IMR-90 (cell line): Measurements from ENCODE around the gene AK1. TPM values are rescaled to one million over a fixed set of nuclear protein-coding genes. Genes with fewer than 3 reads are reported as not detected.

ENCODE experiments used
- ATAC-seq: fragments of 200-7000 bp; cut with Tn5 transposase; 2 replicates; pipeline ENCODE4 v1.9.1; 2020; ENCODE audit warnings: low read depth, mild to moderate bottlenecking, moderate library complexity
- BruUV-seq: library from RNA; stranded (reverse); fragments of 400-500 nt; replicated peaks from 2 replicates; lab custom pipeline; 2021; lab: Mats Ljungman, UMichigan
- CTCF ChIA-PET: fragments of 300-600 bp; formaldehyde crosslinking; extraction: SDS; loops from one replicate; lab custom pipeline; 2021; ENCODE audit warnings: antibody characterized with exemption; lab: Yijun Ruan, JAX
- POLR2A ChIA-PET: fragments of 300-600 bp; sonication (Branson Sonifier 250); formaldehyde crosslinking; loops from one replicate; lab custom pipeline; 2022; ENCODE audit warnings: antibody characterized with exemption; ENCODE audit not compliant: unreplicated experiment; lab: Charles Lee
- DNase-seq: peaks from one replicate; pipeline ENCODE4 v3.0.0; 2013
- H2AFZ ChIP-seq: replicated peaks from 2 replicates; pipeline ENCODE3; 2013; ENCODE audit warnings: low read length, mild to moderate bottlenecking; ENCODE audit not compliant: poor library complexity
- H2AK5ac ChIP-seq: 2 replicates; pipeline ENCODE4 v1.6.1; 2013; ENCODE audit warnings: low read depth, low read length, inconsistent platforms
- H2AK9ac ChIP-seq: replicated peaks from 2 replicates; pipeline ENCODE3; 2013; ENCODE audit warnings: mild to moderate bottlenecking, low read depth, low read length, moderate library complexity; ENCODE audit not compliant: poor library complexity
- H2BK120ac ChIP-seq: 2 replicates; pipeline ENCODE4 v1.6.1; 2013; ENCODE audit warnings: low read depth, low read length, inconsistent platforms
- H2BK15ac ChIP-seq: 3 replicates; pipeline ENCODE4 v1.6.1; 2013; ENCODE audit warnings: low read depth, low read length, inconsistent platforms
- H2BK20ac ChIP-seq: 2 replicates; pipeline ENCODE4 v1.6.1; 2013; ENCODE audit warnings: low read depth, mild to moderate bottlenecking, inconsistent platforms, low read length, moderate library complexity
- H2BK5ac ChIP-seq: 2 replicates; pipeline ENCODE4 v1.6.1; 2013; ENCODE audit warnings: mild to moderate bottlenecking, low read depth, low read length, inconsistent platforms; ENCODE audit not compliant: poor library complexity, severe bottlenecking
- H3K14ac ChIP-seq: replicated peaks from 2 replicates; pipeline ENCODE4 v1.6.1; 2013; ENCODE audit warnings: low read depth, low read length, inconsistent platforms
- H3K18ac ChIP-seq: 2 replicates; pipeline ENCODE4 v1.6.1; 2013; ENCODE audit warnings: low read depth, low read length, control low read depth
- H3K23ac ChIP-seq: 2 replicates; pipeline ENCODE4 v1.6.1; 2013; ENCODE audit warnings: low read depth, low read length, inconsistent platforms
- H3K27ac ChIP-seq: 2 replicates; pipeline ENCODE4 v1.5.1; 2013; ENCODE audit warnings: mild to moderate bottlenecking, control low read depth, low read length; ENCODE audit not compliant: insufficient read depth
- H3K27me3 ChIP-seq: 2 replicates; pipeline ENCODE4 v1.6.1; 2013; ENCODE audit warnings: low read length; ENCODE audit not compliant: control insufficient read depth, insufficient read depth
- H3K36me3 ChIP-seq: 2 replicates; pipeline ENCODE4 v1.6.1; 2013; ENCODE audit warnings: low read length, mixed read lengths; ENCODE audit not compliant: control insufficient read depth, insufficient read depth
- H3K4ac ChIP-seq: 2 replicates; pipeline ENCODE4 v1.6.1; 2013; ENCODE audit warnings: low read depth, low read length, inconsistent platforms
- H3K4me1 ChIP-seq: 2 replicates; pipeline ENCODE4 v1.6.1; 2013; ENCODE audit warnings: low read length, mixed read lengths; ENCODE audit not compliant: control insufficient read depth, insufficient read depth
- H3K4me2 ChIP-seq: 2 replicates; pipeline ENCODE4 v1.6.1; 2013; ENCODE audit warnings: low read depth, mild to moderate bottlenecking, control low read depth, low read length, moderate library complexity
- H3K4me3 ChIP-seq: 2 replicates; pipeline ENCODE4 v1.5.1; 2013; ENCODE audit warnings: low read depth, mild to moderate bottlenecking, control low read depth, low read length, moderate library complexity; ENCODE audit not compliant: insufficient read depth
- H3K56ac ChIP-seq: 2 replicates; pipeline ENCODE4 v1.6.1; 2013; ENCODE audit warnings: low read length, inconsistent platforms; ENCODE audit not compliant: insufficient read depth; ENCODE audit errors: extremely low read depth
- H3K79me1 ChIP-seq, 2 experiments: 2 replicates each; pipeline ENCODE4 v1.6.1; 2013; ENCODE audit warnings: low read length in 2 of 2, inconsistent platforms in 1 of 2, low read depth in 1 of 2
- H3K9ac ChIP-seq: 2 replicates; pipeline ENCODE4 v1.6.1; 2013; ENCODE audit warnings: low read depth, low read length, control low read depth
- H3K9me1 ChIP-seq: 2 replicates; pipeline ENCODE4 v1.6.1; 2013; ENCODE audit warnings: low read length, inconsistent platforms; ENCODE audit not compliant: insufficient read depth
- H3K9me3 ChIP-seq: 2 replicates; pipeline ENCODE4 v1.6.1; 2013; ENCODE audit warnings: low read length; ENCODE audit not compliant: control insufficient read depth, insufficient read depth
- H4K20me1 ChIP-seq: 2 replicates; pipeline ENCODE4 v1.6.1; 2013; ENCODE audit warnings: low read length, inconsistent platforms; ENCODE audit not compliant: insufficient read depth
- H4K5ac ChIP-seq: 2 replicates; pipeline ENCODE4 v1.6.1; 2013; ENCODE audit warnings: mild to moderate bottlenecking, low read depth, low read length, control low read depth
- H4K8ac ChIP-seq, 2 experiments: 2 replicates each; pipeline ENCODE4 v1.6.1; 2013; ENCODE audit warnings: low read depth in 2 of 2, low read length in 2 of 2, control low read depth in 1 of 2, inconsistent platforms in 1 of 2
- H4K91ac ChIP-seq: 2 replicates; pipeline ENCODE4 v1.6.1; 2013; ENCODE audit warnings: low read depth, low read length, inconsistent platforms; ENCODE audit not compliant: insufficient read depth
- BHLHE40 ChIP-seq: fragments of 150-350 bp; IDR thresholded peaks from 2 replicates; pipeline ENCODE4 v1.6.1; 2016; ENCODE audit warnings: mild to moderate bottlenecking, low read depth, low read length
- CHD1 ChIP-seq: IDR thresholded peaks from 2 replicates; pipeline ENCODE4 v1.6.1; 2012; ENCODE audit warnings: low read depth, low read length, improper control_type of control experiment
- FOS ChIP-seq: fragments of 150-350 bp; IDR thresholded peaks from 2 replicates; pipeline ENCODE4 v1.6.1; 2016; ENCODE audit warnings: low read depth, low read length
- MAFK ChIP-seq: IDR thresholded peaks from 2 replicates; pipeline ENCODE4 v1.6.1; 2012; ENCODE audit warnings: low read depth, low read length, improper control_type of control experiment
- MAZ ChIP-seq: IDR thresholded peaks from 2 replicates; pipeline ENCODE4 v1.6.1; 2012; ENCODE audit warnings: low read depth, mild to moderate bottlenecking, low read length, improper control_type of control experiment, moderate library complexity, borderline replicate concordance
- MXI1 ChIP-seq: IDR thresholded peaks from 2 replicates; pipeline ENCODE4 v1.6.1; 2012; ENCODE audit warnings: low read depth, mild to moderate bottlenecking, low read length, moderate library complexity, borderline replicate concordance
- NFE2L2 ChIP-seq: fragments of 150-350 bp; IDR thresholded peaks from 2 replicates; pipeline ENCODE4 v1.6.1; 2016; ENCODE audit warnings: low read depth, mild to moderate bottlenecking, low read length
- POLR2A ChIP-seq: IDR thresholded peaks from 2 replicates; pipeline ENCODE4 v1.6.1; 2012; ENCODE audit warnings: mild to moderate bottlenecking, low read depth, low read length
- RAD21 ChIP-seq: IDR thresholded peaks from 2 replicates; pipeline ENCODE4 v1.6.1; 2012; ENCODE audit warnings: low read length, improper control_type of control experiment
- RCOR1 ChIP-seq: IDR thresholded peaks from 2 replicates; pipeline ENCODE4 v1.6.1; 2012; ENCODE audit warnings: mild to moderate bottlenecking, low read length, improper control_type of control experiment; ENCODE audit not compliant: insufficient replicate concordance
- RFX5 ChIP-seq: IDR thresholded peaks from 2 replicates; pipeline ENCODE4 v1.8.0; 2012; ENCODE audit warnings: low read depth, mild to moderate bottlenecking, low read length, moderate library complexity
- SMC3 ChIP-seq: fragments of 150-350 bp; IDR thresholded peaks from 2 replicates; pipeline ENCODE4 v1.6.1; 2016; ENCODE audit warnings: low read depth, mild to moderate bottlenecking, antibody characterized with exemption, low read length, moderate library complexity
- WGBS, 2 experiments: methylation state at CpG; one replicate each; pipeline versions ENCODE4 v1.1.5 to v1.1.7; 2013; ENCODE audit warnings: missing lambda C conversion rate in 2 of 2; ENCODE audit not compliant: insufficient read length in 1 of 2; ENCODE audit errors: extremely low coverage in 2 of 2; 5-methylcytosine and 5-hydroxymethylcytosine counted together
- dilution Hi-C: fragments of 300-500 bp; cut with HindIII; formaldehyde crosslinking; loops from one replicate; pipeline ENCODE4 v1.14.3; 2018; ENCODE audit warnings: low sequenced_read_pairs; ENCODE audit not compliant: unreplicated experiment
- in situ Hi-C: fragments of 300-500 bp; cut with MboI; formaldehyde crosslinking; loops from 3 replicates; pipeline ENCODE4 v1.14.3; 2019; ENCODE audit warnings: low sequenced_read_pairs, inconsistent platforms, mixed read lengths
- intact Hi-C: fragments of 100-400 bp; cut with micrococcal nuclease; formaldehyde crosslinking; loops from 2 replicates; pipeline ENCODE4 v1.10.0; 2022
- polyA plus RNA-seq, 3 experiments: library from polyadenylated mRNA; depleted of rRNA; stranded (reverse); fragments of >200 nt; gene quantifications; 2 replicates each; pipeline ENCODE4 v1.2.3, GENCODE V29; 2012; ENCODE audit warnings: low replicate concordance in 1 of 3
- total RNA-seq: library from RNA; depleted of rRNA; stranded (reverse); fragments of >200 nt; gene quantifications from 2 replicates; pipeline ENCODE4 v1.2.3, GENCODE V29; 2012
- TF ChIP-seq, protein P1 (sequence below): fragments of 150-350 bp; IDR thresholded peaks from 2 replicates; pipeline ENCODE4 v1.6.1; 2017; ENCODE audit warnings: mild to moderate bottlenecking, antibody characterized with exemption, low read length, low read depth
- TF ChIP-seq, protein P2 (sequence below): conservative IDR thresholded peaks from 2 replicates; pipeline ENCODE4 v1.5.1; 2012; ENCODE audit warnings: mild to moderate bottlenecking, low read depth, low read length, improper control_type of control experiment
- TF ChIP-seq, protein P3 (sequence below): fragments of 150-350 bp; IDR thresholded peaks from 2 replicates; pipeline ENCODE4 v1.6.1; 2016; ENCODE audit warnings: low read depth, mild to moderate bottlenecking, low read length, moderate library complexity, borderline replicate concordance

The AK1 gene
- total and polyA plus RNA-seq, 2 of the 4 experiments (the other 2 are of a cell fraction) = 44.8 to 119 TPM

DNA sequence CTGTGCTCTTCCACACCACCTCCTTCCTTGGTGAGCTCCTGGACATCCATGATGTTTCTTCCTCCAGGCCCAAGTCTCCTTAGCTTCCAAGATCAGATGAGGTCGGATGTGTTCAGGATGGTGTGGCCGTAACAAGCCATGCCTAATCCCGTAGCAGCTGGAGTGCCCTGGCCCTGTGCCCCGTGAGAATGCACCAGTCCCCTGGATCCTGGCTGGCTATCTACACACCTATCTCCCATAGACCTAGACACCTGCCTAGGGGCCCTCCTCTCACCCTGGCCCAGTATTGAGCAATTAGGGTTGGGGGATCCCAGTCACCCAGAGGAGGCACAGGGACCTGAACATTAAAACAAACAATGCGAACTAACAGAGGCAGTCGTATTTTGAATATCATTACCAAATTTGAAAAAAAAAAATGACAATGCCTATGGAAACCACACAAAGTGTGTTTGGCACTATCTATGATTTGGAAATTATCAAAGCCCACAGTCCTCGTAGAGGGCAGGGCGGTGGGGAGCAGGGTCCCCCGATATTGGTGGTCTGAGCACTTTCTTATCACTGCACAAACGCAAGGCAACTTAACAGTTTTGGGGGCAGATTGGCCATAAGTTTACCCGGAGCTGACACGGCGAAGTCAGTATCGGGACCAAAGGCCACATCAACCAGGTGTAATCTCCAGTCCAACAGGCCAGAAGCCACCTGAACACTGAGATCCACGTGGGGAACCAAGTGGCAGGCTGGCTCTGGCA, 36.2 kb downstream of the AK1 start:
- Histone ChIP-seq H3K23ac (no peak overlapping the region), H4K20me1 (no peaks in the 10 kb centered on the region; the same call in 1 of the 2 replicates), H3K36me3 (peaks cover 18% of the 10 kb centered on the region), H4K5ac (no peak overlapping the region), H2AK5ac (peak overlapping the region; percentile 11; the same call in 1 of the 2 replicates), H2BK20ac (no peak overlapping the region), H4K8ac (no peak overlapping the region), H3K14ac (no peak overlapping the region), H2BK15ac (no peak overlapping the region), H3K4me3 (no peak overlapping the region), H3K9me1 (peaks cover 31% of the 10 kb centered on the region), H2BK5ac (no peak overlapping the region), H3K18ac (no peak overlapping the region), H3K4me1 (peaks cover 34% of the 10 kb centered on the region), H3K4ac (no peak overlapping the region), H3K9me3 (no peaks in the 10 kb centered on the region), H3K9ac (no peak overlapping the region), H3K27ac (no peak overlapping the region), H3K56ac (no peak overlapping the region), H3K79me1 (peaks cover 35 to 72% of the 10 kb centered on the region in 2 experiments), H2AFZ (no peak overlapping the region), H2AK9ac (no peak overlapping the region), H3K4me2 (no peak overlapping the region), H4K91ac (no peak overlapping the region; the same call in 1 of the 2 replicates), H3K27me3 (no peaks in the 10 kb centered on the region), H2BK120ac (no peak overlapping the region)
- ChIA-PET CTCF (interaction anchor here (1.7 kb wide), 1 partner anchor 13 kb away, joined by 5 read pairs; no protein-coding TSS in a partner anchor), POLR2A (no interaction called here)
- TF ChIP-seq MXI1 (no peak), POLR2A (no peak), MAZ (no peak), FOS (no peak), SMC3 (no peak), RFX5 (no peak), BHLHE40 (no peak), MAFK (no peak), NFE2L2 (no peak), RAD21 (no peak), CHD1 (no peak), RCOR1 (no peak)
- TF ChIP-seq, protein P1, sequence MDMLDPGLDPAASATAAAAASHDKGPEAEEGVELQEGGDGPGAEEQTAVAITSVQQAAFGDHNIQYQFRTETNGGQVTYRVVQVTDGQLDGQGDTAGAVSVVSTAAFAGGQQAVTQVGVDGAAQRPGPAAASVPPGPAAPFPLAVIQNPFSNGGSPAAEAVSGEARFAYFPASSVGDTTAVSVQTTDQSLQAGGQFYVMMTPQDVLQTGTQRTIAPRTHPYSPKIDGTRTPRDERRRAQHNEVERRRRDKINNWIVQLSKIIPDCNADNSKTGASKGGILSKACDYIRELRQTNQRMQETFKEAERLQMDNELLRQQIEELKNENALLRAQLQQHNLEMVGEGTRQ = no peak
- TF ChIP-seq, protein P2, sequence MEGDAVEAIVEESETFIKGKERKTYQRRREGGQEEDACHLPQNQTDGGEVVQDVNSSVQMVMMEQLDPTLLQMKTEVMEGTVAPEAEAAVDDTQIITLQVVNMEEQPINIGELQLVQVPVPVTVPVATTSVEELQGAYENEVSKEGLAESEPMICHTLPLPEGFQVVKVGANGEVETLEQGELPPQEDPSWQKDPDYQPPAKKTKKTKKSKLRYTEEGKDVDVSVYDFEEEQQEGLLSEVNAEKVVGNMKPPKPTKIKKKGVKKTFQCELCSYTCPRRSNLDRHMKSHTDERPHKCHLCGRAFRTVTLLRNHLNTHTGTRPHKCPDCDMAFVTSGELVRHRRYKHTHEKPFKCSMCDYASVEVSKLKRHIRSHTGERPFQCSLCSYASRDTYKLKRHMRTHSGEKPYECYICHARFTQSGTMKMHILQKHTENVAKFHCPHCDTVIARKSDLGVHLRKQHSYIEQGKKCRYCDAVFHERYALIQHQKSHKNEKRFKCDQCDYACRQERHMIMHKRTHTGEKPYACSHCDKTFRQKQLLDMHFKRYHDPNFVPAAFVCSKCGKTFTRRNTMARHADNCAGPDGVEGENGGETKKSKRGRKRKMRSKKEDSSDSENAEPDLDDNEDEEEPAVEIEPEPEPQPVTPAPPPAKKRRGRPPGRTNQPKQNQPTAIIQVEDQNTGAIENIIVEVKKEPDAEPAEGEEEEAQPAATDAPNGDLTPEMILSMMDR = no peak
- TF ChIP-seq, protein P3, sequence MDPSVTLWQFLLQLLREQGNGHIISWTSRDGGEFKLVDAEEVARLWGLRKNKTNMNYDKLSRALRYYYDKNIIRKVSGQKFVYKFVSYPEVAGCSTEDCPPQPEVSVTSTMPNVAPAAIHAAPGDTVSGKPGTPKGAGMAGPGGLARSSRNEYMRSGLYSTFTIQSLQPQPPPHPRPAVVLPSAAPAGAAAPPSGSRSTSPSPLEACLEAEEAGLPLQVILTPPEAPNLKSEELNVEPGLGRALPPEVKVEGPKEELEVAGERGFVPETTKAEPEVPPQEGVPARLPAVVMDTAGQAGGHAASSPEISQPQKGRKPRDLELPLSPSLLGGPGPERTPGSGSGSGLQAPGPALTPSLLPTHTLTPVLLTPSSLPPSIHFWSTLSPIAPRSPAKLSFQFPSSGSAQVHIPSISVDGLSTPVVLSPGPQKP = no peak
- intact Hi-C loops (no loop called here), dilution Hi-C loops (no loop called here), in situ Hi-C loops (no loop called here)
- ATAC-seq = no peak
- 87% methylated on average over 9 of the region's 15 CpGs; no CpG with 5 or more reads in 1 of the 2 experiments for WGBS, 2 experiments
- BruUV-seq = no TSS peak
- DNase-seq = no peak
